ENCODE measurements around the gene TBC1D1. TPM values are rescaled to one million over a fixed set of nuclear protein-coding genes. Genes with fewer than 3 reads are reported as not detected.

The TBC1D1 gene
- total RNA-seq, 1 experiment from 2014 or later: 106 TPM

DNA sequence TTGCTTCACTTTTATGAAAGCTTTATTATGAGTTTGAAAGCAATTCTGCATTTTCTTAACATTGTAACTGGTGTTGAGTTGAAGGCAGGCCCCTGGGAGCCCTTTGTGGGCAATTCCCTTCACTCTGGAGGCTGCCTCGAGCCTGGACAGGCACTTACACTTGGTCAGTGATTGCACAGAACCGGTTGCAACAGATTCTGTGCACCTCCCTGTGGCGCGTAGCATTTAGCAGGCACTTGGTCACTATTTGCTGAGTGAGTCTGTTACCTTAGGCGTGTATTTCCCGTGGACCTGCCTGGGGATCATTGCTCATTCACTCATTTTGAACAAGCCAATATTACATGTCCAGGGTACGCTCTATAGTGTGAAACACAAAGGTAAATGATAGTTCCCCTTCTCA is 149.7 kb downstream of the TBC1D1 start:
- Histone ChIP-seq H3K4me1 (replicated peaks; ENCODE audit: insufficient read depth) (no peaks in the 10 kb centered on the region), H3F3A (ENCODE audit: insufficient read depth, low read depth) (no peaks in the 10 kb centered on the region), H3K4me2 (no peak overlapping the region), H3K9me2 (ENCODE audit: insufficient read depth) (no peaks in the 10 kb centered on the region), H4K20me1 (ENCODE audit: insufficient read depth) (no peaks in the 10 kb centered on the region), H2AFZ (no peak overlapping the region), H3K36me3 (ENCODE audit: low read depth) (peaks cover 4% of the 10 kb centered on the region; the same call in 1 of the 2 replicates), H3K27me3 (ENCODE audit: insufficient read depth, low read depth) (no peaks in the 10 kb centered on the region), H3K9me3 (ENCODE audit: insufficient read depth, low read depth) (no peaks in the 10 kb centered on the region), H3K27ac (no peak overlapping the region), H3K79me2 (ENCODE audit: low read depth) (no peaks in the 10 kb centered on the region), H3K4me3 (no peak overlapping the region)
- no peak for DNase-seq
- POLR2A ChIA-PET (ENCODE audit: unreplicated experiment): no interaction called here
- CTCF ChIA-PET: interaction anchor here (0.6 kb wide), 1 partner anchor 13 kb away, joined by 3 read pairs; no protein-coding TSS in a partner anchor
- no peak for TF ChIP-seq CTCF (conservative IDR thresholded peaks at IDR 0.05)
- no peak for TF ChIP-seq EZH2 (IDR thresholded peaks at IDR 0.05; ENCODE audit: low read depth)
- intact Hi-C loops (cut with micrococcal nuclease; ENCODE audit: unreplicated experiment): no loop called here
- BruUV-seq (replicated peaks): no TSS peak

GRCh38 chr4:38044060-38044459 is 153.2 kb downstream of the TBC1D1 start:
- no peak overlapping the region for H3K4me3 ChIP-seq
- H3F3A ChIP-seq (ENCODE audit: insufficient read depth, low read depth): no peaks in the 10 kb centered on the region
- no peaks in the 10 kb centered on the region for H3K79me2 ChIP-seq (ENCODE audit: low read depth)
- no peak overlapping the region for H3K4me2 ChIP-seq
- H3K4me1 ChIP-seq (replicated peaks; ENCODE audit: insufficient read depth): no peaks in the 10 kb centered on the region
- H3K9me2 ChIP-seq (ENCODE audit: insufficient read depth): no peaks in the 10 kb centered on the region
- ChIA-PET POLR2A (ENCODE audit: unreplicated experiment) (no interaction called here), CTCF (no interaction called here)
- no peaks in the 10 kb centered on the region; the same call in 1 of the 2 replicates for H3K36me3 ChIP-seq (ENCODE audit: low read depth)
- H3K27ac ChIP-seq: no peak overlapping the region
- H3K27me3 ChIP-seq (ENCODE audit: insufficient read depth, low read depth): no peaks in the 10 kb centered on the region
- TF ChIP-seq EZH2 (IDR thresholded peaks at IDR 0.05; ENCODE audit: low read depth): no peak
- H3K9me3 ChIP-seq (ENCODE audit: insufficient read depth, low read depth): no peaks in the 10 kb centered on the region
- intact Hi-C loops (cut with micrococcal nuclease; ENCODE audit: unreplicated experiment): no loop called here
- no peaks in the 10 kb centered on the region; the same call in 1 of the 2 replicates for H4K20me1 ChIP-seq (ENCODE audit: insufficient read depth)
- DNase-seq: no peak
- H2AFZ ChIP-seq: no peak overlapping the region
- no TSS peak for BruUV-seq (replicated peaks)

GRCh38 chr4:38045289-38045988 is 154.6 kb downstream of the TBC1D1 start:
- intact Hi-C loops (cut with micrococcal nuclease; ENCODE audit: unreplicated experiment): no loop called here
- CTCF ChIA-PET: no interaction called here
- H3K36me3 ChIP-seq (ENCODE audit: low read depth): no peaks in the 10 kb centered on the region; the same call in none of the 2 replicates
- H3K79me2 ChIP-seq (ENCODE audit: low read depth): no peaks in the 10 kb centered on the region
- H3K4me3 ChIP-seq: no peak overlapping the region
- no peak overlapping the region for H3K27ac ChIP-seq
- no peak overlapping the region for H3K4me2 ChIP-seq
- no peaks in the 10 kb centered on the region for H3K9me2 ChIP-seq (ENCODE audit: insufficient read depth)
- TF ChIP-seq CTCF (conservative IDR thresholded peaks at IDR 0.05) (no peak), EZH2 (IDR thresholded peaks at IDR 0.05; ENCODE audit: low read depth) (no peak)
- no TSS peak for BruUV-seq (replicated peaks)
- no peaks in the 10 kb centered on the region; the same call in 1 of the 2 replicates for H4K20me1 ChIP-seq (ENCODE audit: insufficient read depth)
- H3F3A ChIP-seq (ENCODE audit: insufficient read depth, low read depth): 0 out of 2 replicates have a peak, but pooled peaks cover 4% of the 10 kb centered on the region
- no peak for DNase-seq
- no peak overlapping the region for H2AFZ ChIP-seq
- no peaks in the 10 kb centered on the region for H3K4me1 ChIP-seq (replicated peaks; ENCODE audit: insufficient read depth)
- no peaks in the 10 kb centered on the region for H3K27me3 ChIP-seq (ENCODE audit: insufficient read depth, low read depth)
- H3K9me3 ChIP-seq (ENCODE audit: insufficient read depth, low read depth): no peaks in the 10 kb centered on the region
- POLR2A ChIA-PET (ENCODE audit: unreplicated experiment): no interaction called here

All from PC-9 (cell line).